ENCODE data around the gene HES1. TPM values are rescaled to one million over a fixed set of nuclear protein-coding genes. Genes with fewer than 3 reads are reported as not detected.

HES1 gene
- total and polyA plus RNA-seq, 2 experiments from 2014 or later: 42.7 to 60.8 TPM

GRCh38 chr3:194136519-194137007, 615 bp downstream of the HES1 start:
- H3K4me3 ChIP-seq: peak overlapping the region; percentile 78
- H4K20me1 ChIP-seq (replicated peaks; ENCODE audit: insufficient read depth): no peaks in the 10 kb centered on the region; the same call in 1 of the 2 replicates
- DNase-seq (ENCODE audit: low spot score): peak; percentile 74
- peak; percentile 1 for ATAC-seq
- H3K4me1 ChIP-seq (ENCODE audit: insufficient read depth): peaks cover 42% of the 10 kb centered on the region
- Mint-ChIP-seq H3K9me3 (no peaks in the 10 kb centered on the region), H3K4me1 (peaks cover 46% of the 10 kb centered on the region), H3K36me3 (ENCODE audit: low read depth) (peaks cover 21% of the 10 kb centered on the region), H3K27ac (peak overlapping the region; percentile 74; the same call in 1 of the 2 replicates), H3K4me3 (peak overlapping the region; percentile 89), H3K27me3 (ENCODE audit: insufficient read depth, low read depth, poor library complexity) (peaks cover 35% of the 10 kb centered on the region)
- H3K27ac ChIP-seq (ENCODE audit: low read depth): peak overlapping the region; percentile 40; the same call in 1 of the 2 replicates
- H3K79me2 ChIP-seq (replicated peaks; ENCODE audit: insufficient read depth): peaks cover 12% of the 10 kb centered on the region
- peaks cover 17% of the 10 kb centered on the region; the same call in 1 of the 2 replicates for H3F3A ChIP-seq (replicated peaks; ENCODE audit: low read depth)
- no peaks in the 10 kb centered on the region for H3K9me2 ChIP-seq (ENCODE audit: insufficient read depth)
- H3K27me3 ChIP-seq (ENCODE audit: insufficient read depth): peaks cover 23% of the 10 kb centered on the region
- H3K36me3 ChIP-seq (ENCODE audit: insufficient read depth): no peaks in the 10 kb centered on the region
- H2AFZ ChIP-seq: no peak overlapping the region
- no peak for TF ChIP-seq ZNF114 (CRISPR knock-in tag; IDR thresholded peaks at IDR 0.05)
- TF ChIP-seq ZNF462 (CRISPR knock-in tag; IDR thresholded peaks at IDR 0.05): no peak
- TF ChIP-seq STAT1 (IDR thresholded peaks at IDR 0.05; ENCODE audit: unreplicated experiment): no peak
- no peak for TF ChIP-seq EZH2 (IDR thresholded peaks at IDR 0.05; ENCODE audit: low read depth, unreplicated experiment)
- TF ChIP-seq NANOG (IDR thresholded peaks at IDR 0.05; ENCODE audit: borderline replicate concordance): no peak
- TF ChIP-seq JUNB (IDR thresholded peaks at IDR 0.05; ENCODE audit: unreplicated experiment): no peak
- no peak for TF ChIP-seq ETS1 (IDR thresholded peaks at IDR 0.05)
- no peak for TF ChIP-seq EZH2phosphoT487 (IDR thresholded peaks at IDR 0.05; ENCODE audit: unreplicated experiment)
- TF ChIP-seq REST (IDR thresholded peaks at IDR 0.05; ENCODE audit: unreplicated experiment): no peak
- TF ChIP-seq POLR2AphosphoS5 (IDR thresholded peaks at IDR 0.05; ENCODE audit: low read depth): no peak
- no peak for TF ChIP-seq CTCF (conservative IDR thresholded peaks at IDR 0.05; ENCODE audit: low read depth in 2 of 2)
- TF ChIP-seq ZNF331 (CRISPR knock-in tag; IDR thresholded peaks at IDR 0.05; ENCODE audit: low read depth): no peak
- TF ChIP-seq CREB1 (CRISPR knock-in tag; IDR thresholded peaks at IDR 0.05; ENCODE audit: low read depth): no peak
- H3K4me2 ChIP-seq: peak overlapping the region; percentile 86
